HepG2 (cell line): ENCODE measurements around the gene SLC35A3. TPM values are rescaled to one million over a fixed set of nuclear protein-coding genes. Genes with fewer than 3 reads are reported as not detected.
A peak's percentile ranks its signal among the peaks of the same experiment; 100 is the strongest.

Experiments used
- FOXP1 ChIP-seq, 2 experiments: fragments of 450-650 bp in 1 of 2; IDR thresholded peaks; 2 replicates each; pipeline ENCODE4 v1.6.1; 2017 to 2018; ENCODE audit warnings: antibody characterized with exemption in 1 of 2
- GTF2F1 ChIP-seq: fragments of 150-350 bp; IDR thresholded peaks from 2 replicates; pipeline ENCODE4 v1.6.1; 2014; ENCODE audit warnings: low read length
- KAT7 ChIP-seq: IDR thresholded peaks from 2 replicates; pipeline ENCODE4 v1.6.1; 2018; ENCODE audit warnings: borderline replicate concordance, missing compliant biosample characterization
- MIER3 ChIP-seq: IDR thresholded peaks from 2 replicates; pipeline ENCODE4 v1.6.1; 2016; ENCODE audit warnings: missing compliant biosample characterization, borderline replicate concordance
- NFYC ChIP-seq: IDR thresholded peaks from 2 replicates; pipeline ENCODE4 v1.6.1; 2016; ENCODE audit warnings: missing genetic modification reagents, missing compliant biosample characterization
- SRSF9 ChIP-seq: fragments of 200-400 bp; formaldehyde crosslinking; IDR thresholded peaks from 2 replicates; pipeline ENCODE4 v1.6.1; 2018; ENCODE audit warnings: borderline replicate concordance, mild to moderate bottlenecking, low read depth, low read length; ENCODE audit not compliant: insufficient read depth, poor library complexity, severe bottlenecking
- TBX2 ChIP-seq: sonication (generic); formaldehyde crosslinking; IDR thresholded peaks from 2 replicates; pipeline ENCODE4 v1.5.0; 2020; ENCODE audit warnings: missing genetic modification reagents, mild to moderate bottlenecking, borderline replicate concordance
- ZFX ChIP-seq: sonication (generic); formaldehyde crosslinking; IDR thresholded peaks from 2 replicates; pipeline ENCODE4 v1.4.0; 2020; ENCODE audit warnings: mild to moderate bottlenecking, low read depth, missing genetic modification reagents, moderate library complexity
- ZNF230 ChIP-seq: sonication (generic); formaldehyde crosslinking; IDR thresholded peaks from 2 replicates; pipeline ENCODE4 v1.4.0; 2020; ENCODE audit warnings: mild to moderate bottlenecking, missing genetic modification reagents
- ZNF235 ChIP-seq: sonication (generic); formaldehyde crosslinking; IDR thresholded peaks from 2 replicates; pipeline ENCODE4 v1.8.1; 2023; ENCODE audit warnings: mild to moderate bottlenecking, missing genetic modification reagents, borderline replicate concordance
- ZNF331 ChIP-seq: sonication (generic); formaldehyde crosslinking; IDR thresholded peaks from 2 replicates; pipeline ENCODE4 v1.4.0; 2020; ENCODE audit warnings: missing genetic modification reagents
- ZNF468 ChIP-seq: sonication (generic); formaldehyde crosslinking; IDR thresholded peaks from 2 replicates; pipeline ENCODE4 v1.8.0; 2022; ENCODE audit warnings: mild to moderate bottlenecking, moderate library complexity, missing genetic modification reagents
- ZNF564 ChIP-seq: sonication (generic); formaldehyde crosslinking; IDR thresholded peaks from 2 replicates; pipeline ENCODE4 v1.8.1; 2023; ENCODE audit warnings: mild to moderate bottlenecking, missing genetic modification reagents
- ZNF572 ChIP-seq: sonication (generic); formaldehyde crosslinking; IDR thresholded peaks from 2 replicates; pipeline ENCODE4 v1.5.1; 2020; ENCODE audit warnings: mild to moderate bottlenecking, missing genetic modification reagents
- ZNF776 ChIP-seq: sonication (generic); formaldehyde crosslinking; IDR thresholded peaks from 2 replicates; pipeline ENCODE4 v1.4.0; 2020; ENCODE audit warnings: mild to moderate bottlenecking, missing genetic modification reagents
- polyA plus RNA-seq, 8 experiments: library from polyadenylated mRNA; depleted of rRNA in 3 of 8; stranded (reverse) in 7 of 8; unstranded in 1 of 8; fragments of >200 nt; fragmentation: Illumina TruSeq in 4 of 8; extraction: Trizol in 4 of 8; gene quantifications; 2 replicates each; pipeline versions ENCODE4 v1.2.1 to v1.2.3, GENCODE V29; 2011 to 2016; ENCODE audit warnings: low read depth in 4 of 8, missing spikeins in 1 of 8, mixed read lengths in 1 of 8; ENCODE audit not compliant: insufficient read depth in 1 of 8
- total RNA-seq, 5 experiments: library from RNA; depleted of rRNA; stranded (reverse); fragments of >200 nt; fragmentation: Illumina TruSeq; extraction: Trizol; gene quantifications; 2 replicates each; pipeline ENCODE4 v1.2.3, GENCODE V29; 2016; ENCODE audit warnings: low read depth in 1 of 5
- TF ChIP-seq, protein P1 (sequence below): sonication (generic); formaldehyde crosslinking; IDR thresholded peaks from 2 replicates; pipeline ENCODE4 v1.4.0; 2020; ENCODE audit warnings: mild to moderate bottlenecking, missing genetic modification reagents
- TF ChIP-seq, protein P2 (sequence below): sonication (generic); formaldehyde crosslinking; IDR thresholded peaks from 2 replicates; pipeline ENCODE4 v1.5.0; 2020; ENCODE audit warnings: missing genetic modification reagents
- TF ChIP-seq, protein P3 (sequence below): sonication (generic); formaldehyde crosslinking; conservative IDR thresholded peaks from 2 replicates; pipeline ENCODE4 v1.4.0; 2020; ENCODE audit warnings: missing genetic modification reagents
- TF ChIP-seq, protein P4 (sequence below): IDR thresholded peaks from 2 replicates; pipeline ENCODE4 v1.6.1; 2018; ENCODE audit warnings: missing genetic modification reagents

SLC35A3 gene
- total and polyA plus RNA-seq, 2 of the 13 experiments (the other 11 are each of a cell fraction or from before 2014, with no cell fraction given), result 11.2 to 24.9 TPM

DNA sequence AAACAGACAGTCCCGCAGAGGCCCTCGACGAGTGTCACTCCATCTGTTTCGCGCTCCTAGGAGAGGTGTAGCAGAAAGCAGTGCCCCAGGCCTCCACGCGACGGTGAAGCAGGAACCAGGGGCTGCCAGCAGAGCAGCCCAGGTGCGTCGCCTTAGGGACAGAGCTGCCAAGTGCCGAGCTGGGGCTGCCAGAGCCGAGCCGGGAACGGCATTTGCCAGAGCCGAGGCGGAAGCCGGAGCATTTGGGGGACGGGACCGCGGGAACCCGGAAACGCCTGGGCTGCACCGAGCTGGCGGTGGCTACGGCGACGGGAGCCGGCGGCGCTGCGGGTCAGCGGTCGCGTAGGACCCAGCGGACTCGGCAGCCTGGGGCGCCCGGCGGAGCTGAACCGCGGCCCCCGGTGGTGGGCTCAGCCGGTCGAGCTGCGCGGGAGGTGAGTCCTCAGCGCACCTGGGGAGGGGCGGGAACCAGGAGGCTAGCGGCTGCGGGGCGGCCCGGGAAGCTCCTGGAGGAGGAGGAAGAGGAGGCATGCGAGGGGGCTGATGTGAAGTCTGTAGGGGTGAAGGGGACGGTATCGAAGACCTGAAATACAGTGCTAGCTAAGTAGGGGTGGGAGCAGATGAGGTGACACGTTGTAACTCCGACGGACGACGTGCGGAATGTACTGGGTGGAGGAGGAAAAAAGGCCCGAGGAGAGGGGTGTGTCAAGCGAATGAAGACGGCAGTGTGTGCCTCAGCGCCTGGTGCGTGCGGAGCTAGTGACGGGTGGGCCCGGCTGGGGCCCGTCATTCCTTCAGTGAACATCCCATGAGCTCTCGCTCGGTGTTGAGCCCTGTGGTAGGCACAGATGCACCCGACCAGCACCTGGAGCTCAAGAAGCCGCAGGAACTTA, at the start of gene SLC35A3 (continued):
- TF ChIP-seq NFYC (CRISPR knock-in tag), result peak; percentile 32; the same call in 1 of the 2 replicates
- peak; percentile 96 for TF ChIP-seq ZNF564 (CRISPR knock-in tag)
- peak; percentile 83 for TF ChIP-seq ZNF230 (CRISPR knock-in tag)
- peak; percentile 96 for TF ChIP-seq ZNF331 (CRISPR knock-in tag)
- TF ChIP-seq, protein P1, sequence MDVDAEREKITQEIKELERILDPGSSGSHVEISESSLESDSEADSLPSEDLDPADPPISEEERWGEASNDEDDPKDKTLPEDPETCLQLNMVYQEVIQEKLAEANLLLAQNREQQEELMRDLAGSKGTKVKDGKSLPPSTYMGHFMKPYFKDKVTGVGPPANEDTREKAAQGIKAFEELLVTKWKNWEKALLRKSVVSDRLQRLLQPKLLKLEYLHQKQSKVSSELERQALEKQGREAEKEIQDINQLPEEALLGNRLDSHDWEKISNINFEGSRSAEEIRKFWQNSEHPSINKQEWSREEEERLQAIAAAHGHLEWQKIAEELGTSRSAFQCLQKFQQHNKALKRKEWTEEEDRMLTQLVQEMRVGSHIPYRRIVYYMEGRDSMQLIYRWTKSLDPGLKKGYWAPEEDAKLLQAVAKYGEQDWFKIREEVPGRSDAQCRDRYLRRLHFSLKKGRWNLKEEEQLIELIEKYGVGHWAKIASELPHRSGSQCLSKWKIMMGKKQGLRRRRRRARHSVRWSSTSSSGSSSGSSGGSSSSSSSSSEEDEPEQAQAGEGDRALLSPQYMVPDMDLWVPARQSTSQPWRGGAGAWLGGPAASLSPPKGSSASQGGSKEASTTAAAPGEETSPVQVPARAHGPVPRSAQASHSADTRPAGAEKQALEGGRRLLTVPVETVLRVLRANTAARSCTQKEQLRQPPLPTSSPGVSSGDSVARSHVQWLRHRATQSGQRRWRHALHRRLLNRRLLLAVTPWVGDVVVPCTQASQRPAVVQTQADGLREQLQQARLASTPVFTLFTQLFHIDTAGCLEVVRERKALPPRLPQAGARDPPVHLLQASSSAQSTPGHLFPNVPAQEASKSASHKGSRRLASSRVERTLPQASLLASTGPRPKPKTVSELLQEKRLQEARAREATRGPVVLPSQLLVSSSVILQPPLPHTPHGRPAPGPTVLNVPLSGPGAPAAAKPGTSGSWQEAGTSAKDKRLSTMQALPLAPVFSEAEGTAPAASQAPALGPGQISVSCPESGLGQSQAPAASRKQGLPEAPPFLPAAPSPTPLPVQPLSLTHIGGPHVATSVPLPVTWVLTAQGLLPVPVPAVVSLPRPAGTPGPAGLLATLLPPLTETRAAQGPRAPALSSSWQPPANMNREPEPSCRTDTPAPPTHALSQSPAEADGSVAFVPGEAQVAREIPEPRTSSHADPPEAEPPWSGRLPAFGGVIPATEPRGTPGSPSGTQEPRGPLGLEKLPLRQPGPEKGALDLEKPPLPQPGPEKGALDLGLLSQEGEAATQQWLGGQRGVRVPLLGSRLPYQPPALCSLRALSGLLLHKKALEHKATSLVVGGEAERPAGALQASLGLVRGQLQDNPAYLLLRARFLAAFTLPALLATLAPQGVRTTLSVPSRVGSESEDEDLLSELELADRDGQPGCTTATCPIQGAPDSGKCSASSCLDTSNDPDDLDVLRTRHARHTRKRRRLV (CRISPR knock-in tag), result peak; percentile 93
- peak; percentile 96 for TF ChIP-seq ZFX (CRISPR knock-in tag)
- no peak for TF ChIP-seq FOXP1 (IDR thresholded peaks at IDR 0.05)
- 0 out of 2 replicates have a peak, but pooled peaks have one; percentile 25 for TF ChIP-seq FOXP1 (CRISPR knock-in tag; IDR thresholded peaks at IDR 0.05)
- TF ChIP-seq, protein P2, sequence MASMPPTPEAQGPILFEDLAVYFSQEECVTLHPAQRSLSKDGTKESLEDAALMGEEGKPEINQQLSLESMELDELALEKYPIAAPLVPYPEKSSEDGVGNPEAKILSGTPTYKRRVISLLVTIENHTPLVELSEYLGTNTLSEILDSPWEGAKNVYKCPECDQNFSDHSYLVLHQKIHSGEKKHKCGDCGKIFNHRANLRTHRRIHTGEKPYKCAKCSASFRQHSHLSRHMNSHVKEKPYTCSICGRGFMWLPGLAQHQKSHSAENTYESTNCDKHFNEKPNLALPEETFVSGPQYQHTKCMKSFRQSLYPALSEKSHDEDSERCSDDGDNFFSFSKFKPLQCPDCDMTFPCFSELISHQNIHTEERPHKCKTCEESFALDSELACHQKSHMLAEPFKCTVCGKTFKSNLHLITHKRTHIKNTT (CRISPR knock-in tag), result no peak
- no peak for TF ChIP-seq SRSF9
- no peak for TF ChIP-seq GTF2F1
- TF ChIP-seq ZNF235 (CRISPR knock-in tag), result peak; percentile 95
- TF ChIP-seq, protein P3, sequence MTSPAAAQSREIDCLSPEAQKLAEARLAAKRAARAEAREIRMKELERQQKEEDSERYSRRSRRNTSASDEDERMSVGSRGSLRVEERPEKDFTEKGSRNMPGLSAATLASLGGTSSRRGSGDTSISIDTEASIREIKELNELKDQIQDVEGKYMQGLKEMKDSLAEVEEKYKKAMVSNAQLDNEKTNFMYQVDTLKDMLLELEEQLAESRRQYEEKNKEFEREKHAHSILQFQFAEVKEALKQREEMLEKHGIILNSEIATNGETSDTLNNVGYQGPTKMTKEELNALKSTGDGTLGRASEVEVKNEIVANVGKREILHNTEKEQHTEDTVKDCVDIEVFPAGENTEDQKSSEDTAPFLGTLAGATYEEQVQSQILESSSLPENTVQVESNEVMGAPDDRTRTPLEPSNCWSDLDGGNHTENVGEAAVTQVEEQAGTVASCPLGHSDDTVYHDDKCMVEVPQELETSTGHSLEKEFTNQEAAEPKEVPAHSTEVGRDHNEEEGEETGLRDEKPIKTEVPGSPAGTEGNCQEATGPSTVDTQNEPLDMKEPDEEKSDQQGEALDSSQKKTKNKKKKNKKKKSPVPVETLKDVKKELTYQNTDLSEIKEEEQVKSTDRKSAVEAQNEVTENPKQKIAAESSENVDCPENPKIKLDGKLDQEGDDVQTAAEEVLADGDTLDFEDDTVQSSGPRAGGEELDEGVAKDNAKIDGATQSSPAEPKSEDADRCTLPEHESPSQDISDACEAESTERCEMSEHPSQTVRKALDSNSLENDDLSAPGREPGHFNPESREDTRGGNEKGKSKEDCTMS (CRISPR knock-in tag), result no peak
- peak; percentile 99 for TF ChIP-seq KAT7 (CRISPR knock-in tag)
- TF ChIP-seq ZNF572 (CRISPR knock-in tag), result peak; percentile 99
- peak; percentile 91; the same call in 1 of the 2 replicates for TF ChIP-seq ZNF468 (CRISPR knock-in tag)
- TF ChIP-seq, protein P4, sequence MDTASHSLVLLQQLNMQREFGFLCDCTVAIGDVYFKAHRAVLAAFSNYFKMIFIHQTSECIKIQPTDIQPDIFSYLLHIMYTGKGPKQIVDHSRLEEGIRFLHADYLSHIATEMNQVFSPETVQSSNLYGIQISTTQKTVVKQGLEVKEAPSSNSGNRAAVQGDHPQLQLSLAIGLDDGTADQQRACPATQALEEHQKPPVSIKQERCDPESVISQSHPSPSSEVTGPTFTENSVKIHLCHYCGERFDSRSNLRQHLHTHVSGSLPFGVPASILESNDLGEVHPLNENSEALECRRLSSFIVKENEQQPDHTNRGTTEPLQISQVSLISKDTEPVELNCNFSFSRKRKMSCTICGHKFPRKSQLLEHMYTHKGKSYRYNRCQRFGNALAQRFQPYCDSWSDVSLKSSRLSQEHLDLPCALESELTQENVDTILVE (CRISPR knock-in tag), result peak; percentile 95
- TF ChIP-seq ZNF776, result peak; percentile 96
- peak; percentile 72; the same call in 1 of the 2 replicates for TF ChIP-seq MIER3 (CRISPR knock-in tag)
- TF ChIP-seq TBX2, result peak; percentile 94
